ENCODE measurements around the gene OAS3.
"Not testable (repeated sequence)": the region's sequence is repeated elsewhere in the genome, so short reads cannot be mapped to it uniquely, and the experiment has no call there.

- TF ChIP-seq ZNF639 (tag by site-specific recombination; IDR thresholded peaks at IDR 0.05); PBX3 (CRISPR knock-in tag; IDR thresholded peaks at IDR 0.05); ZBTB11 (tag by site-specific recombination; conservative IDR thresholded peaks at IDR 0.05; ENCODE audit: low read depth); ZBTB26 (tag by site-specific recombination; optimal IDR thresholded peaks at IDR 0.05): not testable (repeated sequence)
Measured at GRCh38 chr12:112913888-112914287, 24.4 kb upstream of the OAS3 start.
